ENCODE results near the gene THRB. TPM values are rescaled to one million over a fixed set of nuclear protein-coding genes. Genes with fewer than 3 reads are reported as not detected.

The THRB gene
- total RNA-seq, 2 donors from 2014 or later: 6.7 to 6.9 TPM

DNA sequence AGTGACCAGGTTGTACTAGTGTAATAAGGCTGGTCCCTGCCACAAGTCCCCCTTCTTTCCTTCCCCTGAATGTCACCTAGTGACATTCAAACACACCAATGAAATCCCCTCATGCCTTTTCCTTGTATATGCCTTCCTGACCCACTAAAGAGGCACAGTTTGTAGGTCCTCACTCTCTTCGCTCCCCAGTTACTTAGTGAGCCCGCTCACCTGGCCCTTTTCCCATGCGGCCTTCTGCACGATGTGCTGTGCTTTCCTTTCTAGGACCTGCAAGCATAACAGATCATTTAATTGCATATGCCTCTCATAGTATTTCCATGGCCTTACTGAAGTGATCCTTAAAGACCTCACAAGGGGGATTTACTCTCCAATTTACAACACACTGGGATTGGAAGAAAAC, 146.3 kb downstream of the THRB start:
- Histone ChIP-seq H3K4me3 (no peak overlapping the region), H3K27ac (no peak overlapping the region), H3K27me3 (no peaks in the 10 kb centered on the region), H3K4me1 (peaks cover 29% of the 10 kb centered on the region), H3K9me3 (no peaks in the 10 kb centered on the region), H3K36me3 (replicated peaks in 1 of 2; ENCODE audit: insufficient read depth in 1 of 2, low read depth in 2 of 2) (no peaks in the 10 kb centered on the region)
- no peak for ATAC-seq
- peak; percentile 5 to 77 (median 20) for DNase-seq
- intact Hi-C loops (cut with DNase I): no loop called here
- TF ChIP-seq POLR2A (IDR thresholded peaks at IDR 0.05) (no peak), CTCF (IDR thresholded peaks at IDR 0.05) (no peak)
- 69 to 84% methylated on average over 4 of the region's 4 CpGs for WGBS, 2 donors

GRCh38 chr3:24344784-24345439, 149.7 kb downstream of the THRB start:
- DNase-seq (no peak), ATAC-seq (no peak)
- H3K9me3 ChIP-seq: no peaks in the 10 kb centered on the region
- H3K36me3 ChIP-seq (replicated peaks in 1 of 2; ENCODE audit: insufficient read depth in 1 of 2, low read depth in 2 of 2): no peaks in the 10 kb centered on the region
- intact Hi-C loops (cut with DNase I): no loop called here
- no peak overlapping the region for H3K4me3 ChIP-seq
- no peaks in the 10 kb centered on the region for H3K27me3 ChIP-seq
- H3K4me1 ChIP-seq: peaks cover 9% of the 10 kb centered on the region
- no peak overlapping the region for H3K27ac ChIP-seq
- TF ChIP-seq CTCF (IDR thresholded peaks at IDR 0.05) (no peak), POLR2A (IDR thresholded peaks at IDR 0.05) (no peak)
- WGBS, 2 donors: 89 to 94% methylated on average over 3 of the region's 3 CpGs

GRCh38 chr3:24343084-24343783, 151.4 kb downstream of the THRB start:
- peaks cover 9% of the 10 kb centered on the region for H3K4me1 ChIP-seq
- WGBS, 2 donors: 97% methylated on average over 3 of the region's 3 CpGs
- no peak for TF ChIP-seq POLR2A (IDR thresholded peaks at IDR 0.05)
- TF ChIP-seq CTCF (IDR thresholded peaks at IDR 0.05): no peak

GRCh38 chr3:24342275-24342674, 152.4 kb downstream of the THRB start:
- peaks cover 9% of the 10 kb centered on the region for H3K4me1 ChIP-seq
- 97 to 99% methylated on average over 4 of the region's 4 CpGs for WGBS, 2 donors
- intact Hi-C loops (cut with DNase I): no loop called here
- no peak overlapping the region for H3K4me3 ChIP-seq
- DNase-seq: no peak
- H3K27me3 ChIP-seq: no peaks in the 10 kb centered on the region
- no peak overlapping the region for H3K27ac ChIP-seq
- no peaks in the 10 kb centered on the region for H3K36me3 ChIP-seq (replicated peaks in 1 of 2; ENCODE audit: insufficient read depth in 1 of 2, low read depth in 2 of 2)
- TF ChIP-seq CTCF (IDR thresholded peaks at IDR 0.05) (no peak), POLR2A (IDR thresholded peaks at IDR 0.05) (no peak)
- no peaks in the 10 kb centered on the region for H3K9me3 ChIP-seq
- no peak for ATAC-seq

More at GRCh38 chr3:24343084-24343783, 151.4 kb downstream of the THRB start:
- intact Hi-C loops (cut with DNase I): no loop called here
- Histone ChIP-seq H3K36me3 (replicated peaks in 1 of 2; ENCODE audit: insufficient read depth in 1 of 2, low read depth in 2 of 2) (no peaks in the 10 kb centered on the region), H3K27me3 (no peaks in the 10 kb centered on the region), H3K27ac (no peak overlapping the region), H3K9me3 (no peaks in the 10 kb centered on the region), H3K4me3 (no peak overlapping the region)
- ATAC-seq (no peak), DNase-seq (no peak)

- Histone ChIP-seq H3K27ac (no peak overlapping the region), H3K9me3 (no peaks in the 10 kb centered on the region), H3K27me3 (no peaks in the 10 kb centered on the region), H3K4me3 (no peak overlapping the region), H3K36me3 (replicated peaks in 1 of 2; ENCODE audit: insufficient read depth in 1 of 2, low read depth in 2 of 2) (no peaks in the 10 kb centered on the region), H3K4me1 (peaks cover 8% of the 10 kb centered on the region)
- DNase-seq (no peak), ATAC-seq (no peak)
- TF ChIP-seq CTCF (IDR thresholded peaks at IDR 0.05) (no peak), POLR2A (IDR thresholded peaks at IDR 0.05) (no peak)
- intact Hi-C loops (cut with DNase I): no loop called here
Observed at GRCh38 chr3:24341668-24342067, 153.0 kb downstream of the THRB start.
